HEK293T (cell line): ENCODE measurements around the gene GNG12.

Experiments used
- ELF4 ChIP-seq: fragments of 450-650 bp; IDR thresholded peaks from 2 replicates; pipeline ENCODE4 v1.6.1; 2017; ENCODE audit warnings: antibody characterized with exemption
- FOXA1 ChIP-seq: fragments of 450-650 bp; IDR thresholded peaks from 2 replicates; pipeline ENCODE4 v1.6.1; 2016; ENCODE audit warnings: mild to moderate bottlenecking
- FOXM1 ChIP-seq: fragments of 450-650 bp; IDR thresholded peaks from 2 replicates; pipeline ENCODE4 v1.6.1; 2017; ENCODE audit warnings: mild to moderate bottlenecking, borderline replicate concordance
- HDGF ChIP-seq: fragments of 450-650 bp; IDR thresholded peaks from 2 replicates; pipeline ENCODE4 v1.6.1; 2017; ENCODE audit warnings: antibody characterized with exemption, borderline replicate concordance
- LEF1 ChIP-seq: fragments of 450-650 bp; IDR thresholded peaks from 2 replicates; pipeline ENCODE4 v1.6.1; 2017; ENCODE audit warnings: mild to moderate bottlenecking, borderline replicate concordance
- PKNOX1 ChIP-seq: fragments of 450-650 bp; IDR thresholded peaks from 2 replicates; pipeline ENCODE4 v1.6.1; 2016
- SUZ12 ChIP-seq: fragments of 450-650 bp; IDR thresholded peaks from 2 replicates; pipeline ENCODE4 v1.6.1; 2016; ENCODE audit warnings: mild to moderate bottlenecking
- TARDBP ChIP-seq: fragments of 450-650 bp; IDR thresholded peaks from 2 replicates; pipeline ENCODE4 v1.6.1; 2016

GRCh38 chr1:67704351-67704750 is 128.9 kb downstream of the GNG12 start:
- no peak for TF ChIP-seq SUZ12
- no peak for TF ChIP-seq ELF4
- no peak for TF ChIP-seq FOXA1
- TF ChIP-seq LEF1: no peak
- no peak for TF ChIP-seq HDGF
- no peak for TF ChIP-seq FOXM1
- TF ChIP-seq PKNOX1: no peak
- no peak for TF ChIP-seq TARDBP
